HEK293 (cell line): Measurements from ENCODE around the gene LPP.

Source experiments
- REPIN1 ChIP-seq: fragments of 450-650 bp; formaldehyde crosslinking; IDR thresholded peaks from 2 replicates; pipeline ENCODE4 v1.5.1; 2017; ENCODE audit warnings: missing biosample characterization, missing genetic modification characterization, low read depth
- ZNF24 ChIP-seq: fragments of 450-650 bp; formaldehyde crosslinking; IDR thresholded peaks from 2 replicates; pipeline ENCODE4 v1.5.1; 2016; ENCODE audit warnings: missing biosample characterization, missing genetic modification characterization
- ZNF274 ChIP-seq, 2 experiments: fragments of 200-500 bp in 1 of 2; fragments of 450-650 bp in 1 of 2; sonication (Bioruptor generic) in 1 of 2; formaldehyde crosslinking in 1 of 2; IDR thresholded peaks; 2 replicates each; pipeline versions ENCODE4 v1.5.1 to v1.6.1; 2014 to 2016; ENCODE audit warnings: borderline replicate concordance in 1 of 2, inconsistent platforms in 1 of 2, low read length in 1 of 2, missing biosample characterization in 1 of 2, missing genetic modification characterization in 1 of 2
- ZNF302 ChIP-seq: fragments of 450-650 bp; formaldehyde crosslinking; IDR thresholded peaks from 2 replicates; pipeline ENCODE4 v1.5.1; 2016; ENCODE audit warnings: missing biosample characterization, missing genetic modification characterization, low read depth
- ZNF544 ChIP-seq: fragments of 450-650 bp; formaldehyde crosslinking; IDR thresholded peaks from 2 replicates; pipeline ENCODE4 v1.5.0; 2017; ENCODE audit warnings: missing biosample characterization, missing genetic modification characterization
- TF ChIP-seq, protein P1 (sequence below): fragments of 450-650 bp; formaldehyde crosslinking; IDR thresholded peaks from 2 replicates; pipeline ENCODE4 v1.5.1; 2016; ENCODE audit warnings: missing biosample characterization, missing genetic modification characterization
- TF ChIP-seq, protein P2 (sequence below): fragments of 450-650 bp; formaldehyde crosslinking; IDR thresholded peaks from 2 replicates; pipeline ENCODE4 v1.5.1; 2016; ENCODE audit warnings: missing biosample characterization, missing genetic modification characterization, low read depth
- TF ChIP-seq, protein P3 (sequence below): fragments of 450-650 bp; formaldehyde crosslinking; IDR thresholded peaks from 2 replicates; pipeline ENCODE4 v1.5.1; 2016; ENCODE audit warnings: missing biosample characterization, missing genetic modification characterization
- TF ChIP-seq, protein P4 (sequence below): fragments of 450-650 bp; formaldehyde crosslinking; IDR thresholded peaks from 2 replicates; pipeline ENCODE4 v1.5.1; 2016; ENCODE audit warnings: missing biosample characterization, missing genetic modification characterization

DNA sequence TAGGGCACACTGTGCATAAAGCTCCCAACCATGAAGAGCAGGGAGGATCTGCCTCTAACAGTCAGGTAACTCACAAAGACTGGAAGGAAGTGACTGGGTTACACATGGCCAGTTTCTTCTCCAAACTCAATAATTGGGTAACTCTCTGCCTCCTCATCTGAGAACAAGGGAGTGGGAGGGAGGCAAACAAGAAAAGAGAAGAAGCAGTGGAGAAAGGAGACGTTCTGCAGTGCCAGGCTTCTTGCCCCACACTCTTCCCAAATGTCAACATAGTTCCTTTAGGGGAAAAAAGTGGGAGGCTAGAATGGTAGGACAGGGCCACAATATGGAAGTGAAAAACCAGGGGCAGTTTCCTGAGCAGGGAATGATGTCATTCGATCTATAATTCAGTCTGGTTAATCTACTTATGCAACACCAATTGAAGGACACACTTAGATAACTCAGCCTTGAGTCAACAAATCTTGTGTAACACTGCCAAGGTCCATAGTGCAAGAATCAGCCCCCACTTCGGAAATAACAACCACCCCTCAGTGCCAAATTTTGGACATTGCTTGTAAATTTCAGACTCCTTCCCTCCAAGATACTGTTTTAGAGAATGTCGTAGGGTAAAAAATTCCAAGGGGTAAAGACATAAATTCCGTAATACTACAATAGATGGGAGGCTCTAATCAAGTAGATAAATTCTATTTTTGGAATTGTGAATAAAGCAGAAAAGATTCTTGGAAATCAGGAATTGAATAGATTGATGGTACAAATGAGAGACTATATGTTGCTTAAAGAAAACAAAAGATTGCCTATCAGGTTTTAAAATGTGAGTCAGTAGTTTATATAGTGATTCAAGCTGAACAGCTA, 143.0 kb downstream of the LPP start:
- TF ChIP-seq, protein P1, sequence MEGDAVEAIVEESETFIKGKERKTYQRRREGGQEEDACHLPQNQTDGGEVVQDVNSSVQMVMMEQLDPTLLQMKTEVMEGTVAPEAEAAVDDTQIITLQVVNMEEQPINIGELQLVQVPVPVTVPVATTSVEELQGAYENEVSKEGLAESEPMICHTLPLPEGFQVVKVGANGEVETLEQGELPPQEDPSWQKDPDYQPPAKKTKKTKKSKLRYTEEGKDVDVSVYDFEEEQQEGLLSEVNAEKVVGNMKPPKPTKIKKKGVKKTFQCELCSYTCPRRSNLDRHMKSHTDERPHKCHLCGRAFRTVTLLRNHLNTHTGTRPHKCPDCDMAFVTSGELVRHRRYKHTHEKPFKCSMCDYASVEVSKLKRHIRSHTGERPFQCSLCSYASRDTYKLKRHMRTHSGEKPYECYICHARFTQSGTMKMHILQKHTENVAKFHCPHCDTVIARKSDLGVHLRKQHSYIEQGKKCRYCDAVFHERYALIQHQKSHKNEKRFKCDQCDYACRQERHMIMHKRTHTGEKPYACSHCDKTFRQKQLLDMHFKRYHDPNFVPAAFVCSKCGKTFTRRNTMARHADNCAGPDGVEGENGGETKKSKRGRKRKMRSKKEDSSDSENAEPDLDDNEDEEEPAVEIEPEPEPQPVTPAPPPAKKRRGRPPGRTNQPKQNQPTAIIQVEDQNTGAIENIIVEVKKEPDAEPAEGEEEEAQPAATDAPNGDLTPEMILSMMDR, result no peak
- TF ChIP-seq REPIN1 (tag by site-specific recombination) (no peak), ZNF302 (tag by site-specific recombination) (no peak), ZNF274 (IDR thresholded peaks at IDR 0.05; ENCODE audit: low read length) (no peak), ZNF274 (tag by site-specific recombination; IDR thresholded peaks at IDR 0.05; ENCODE audit: borderline replicate concordance) (no peak), ZNF544 (no peak), ZNF24 (tag by site-specific recombination) (peak; percentile 62)
- TF ChIP-seq, protein P2, sequence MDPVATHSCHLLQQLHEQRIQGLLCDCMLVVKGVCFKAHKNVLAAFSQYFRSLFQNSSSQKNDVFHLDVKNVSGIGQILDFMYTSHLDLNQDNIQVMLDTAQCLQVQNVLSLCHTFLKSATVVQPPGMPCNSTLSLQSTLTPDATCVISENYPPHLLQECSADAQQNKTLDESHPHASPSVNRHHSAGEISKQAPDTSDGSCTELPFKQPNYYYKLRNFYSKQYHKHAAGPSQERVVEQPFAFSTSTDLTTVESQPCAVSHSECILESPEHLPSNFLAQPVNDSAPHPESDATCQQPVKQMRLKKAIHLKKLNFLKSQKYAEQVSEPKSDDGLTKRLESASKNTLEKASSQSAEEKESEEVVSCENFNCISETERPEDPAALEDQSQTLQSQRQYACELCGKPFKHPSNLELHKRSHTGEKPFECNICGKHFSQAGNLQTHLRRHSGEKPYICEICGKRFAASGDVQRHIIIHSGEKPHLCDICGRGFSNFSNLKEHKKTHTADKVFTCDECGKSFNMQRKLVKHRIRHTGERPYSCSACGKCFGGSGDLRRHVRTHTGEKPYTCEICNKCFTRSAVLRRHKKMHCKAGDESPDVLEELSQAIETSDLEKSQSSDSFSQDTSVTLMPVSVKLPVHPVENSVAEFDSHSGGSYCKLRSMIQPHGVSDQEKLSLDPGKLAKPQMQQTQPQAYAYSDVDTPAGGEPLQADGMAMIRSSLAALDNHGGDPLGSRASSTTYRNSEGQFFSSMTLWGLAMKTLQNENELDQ, result no peak
- TF ChIP-seq, protein P3, sequence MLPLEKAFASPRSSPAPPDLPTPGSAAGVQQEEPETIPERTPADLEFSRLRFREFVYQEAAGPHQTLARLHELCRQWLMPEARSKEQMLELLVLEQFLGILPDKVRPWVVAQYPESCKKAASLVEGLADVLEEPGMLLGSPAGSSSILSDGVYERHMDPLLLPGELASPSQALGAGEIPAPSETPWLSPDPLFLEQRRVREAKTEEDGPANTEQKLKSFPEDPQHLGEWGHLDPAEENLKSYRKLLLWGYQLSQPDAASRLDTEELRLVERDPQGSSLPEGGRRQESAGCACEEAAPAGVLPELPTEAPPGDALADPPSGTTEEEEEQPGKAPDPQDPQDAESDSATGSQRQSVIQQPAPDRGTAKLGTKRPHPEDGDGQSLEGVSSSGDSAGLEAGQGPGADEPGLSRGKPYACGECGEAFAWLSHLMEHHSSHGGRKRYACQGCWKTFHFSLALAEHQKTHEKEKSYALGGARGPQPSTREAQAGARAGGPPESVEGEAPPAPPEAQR, result no peak
- TF ChIP-seq, protein P4, sequence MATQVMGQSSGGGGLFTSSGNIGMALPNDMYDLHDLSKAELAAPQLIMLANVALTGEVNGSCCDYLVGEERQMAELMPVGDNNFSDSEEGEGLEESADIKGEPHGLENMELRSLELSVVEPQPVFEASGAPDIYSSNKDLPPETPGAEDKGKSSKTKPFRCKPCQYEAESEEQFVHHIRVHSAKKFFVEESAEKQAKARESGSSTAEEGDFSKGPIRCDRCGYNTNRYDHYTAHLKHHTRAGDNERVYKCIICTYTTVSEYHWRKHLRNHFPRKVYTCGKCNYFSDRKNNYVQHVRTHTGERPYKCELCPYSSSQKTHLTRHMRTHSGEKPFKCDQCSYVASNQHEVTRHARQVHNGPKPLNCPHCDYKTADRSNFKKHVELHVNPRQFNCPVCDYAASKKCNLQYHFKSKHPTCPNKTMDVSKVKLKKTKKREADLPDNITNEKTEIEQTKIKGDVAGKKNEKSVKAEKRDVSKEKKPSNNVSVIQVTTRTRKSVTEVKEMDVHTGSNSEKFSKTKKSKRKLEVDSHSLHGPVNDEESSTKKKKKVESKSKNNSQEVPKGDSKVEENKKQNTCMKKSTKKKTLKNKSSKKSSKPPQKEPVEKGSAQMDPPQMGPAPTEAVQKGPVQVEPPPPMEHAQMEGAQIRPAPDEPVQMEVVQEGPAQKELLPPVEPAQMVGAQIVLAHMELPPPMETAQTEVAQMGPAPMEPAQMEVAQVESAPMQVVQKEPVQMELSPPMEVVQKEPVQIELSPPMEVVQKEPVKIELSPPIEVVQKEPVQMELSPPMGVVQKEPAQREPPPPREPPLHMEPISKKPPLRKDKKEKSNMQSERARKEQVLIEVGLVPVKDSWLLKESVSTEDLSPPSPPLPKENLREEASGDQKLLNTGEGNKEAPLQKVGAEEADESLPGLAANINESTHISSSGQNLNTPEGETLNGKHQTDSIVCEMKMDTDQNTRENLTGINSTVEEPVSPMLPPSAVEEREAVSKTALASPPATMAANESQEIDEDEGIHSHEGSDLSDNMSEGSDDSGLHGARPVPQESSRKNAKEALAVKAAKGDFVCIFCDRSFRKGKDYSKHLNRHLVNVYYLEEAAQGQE (tag by site-specific recombination), result no peak
